ENCODE results near the gene IGF1R. TPM values are rescaled to one million over a fixed set of nuclear protein-coding genes. Genes with fewer than 3 reads are reported as not detected.

The IGF1R gene
- total RNA-seq, 2 donors from 2014 or later = 115 to 119 TPM

DNA sequence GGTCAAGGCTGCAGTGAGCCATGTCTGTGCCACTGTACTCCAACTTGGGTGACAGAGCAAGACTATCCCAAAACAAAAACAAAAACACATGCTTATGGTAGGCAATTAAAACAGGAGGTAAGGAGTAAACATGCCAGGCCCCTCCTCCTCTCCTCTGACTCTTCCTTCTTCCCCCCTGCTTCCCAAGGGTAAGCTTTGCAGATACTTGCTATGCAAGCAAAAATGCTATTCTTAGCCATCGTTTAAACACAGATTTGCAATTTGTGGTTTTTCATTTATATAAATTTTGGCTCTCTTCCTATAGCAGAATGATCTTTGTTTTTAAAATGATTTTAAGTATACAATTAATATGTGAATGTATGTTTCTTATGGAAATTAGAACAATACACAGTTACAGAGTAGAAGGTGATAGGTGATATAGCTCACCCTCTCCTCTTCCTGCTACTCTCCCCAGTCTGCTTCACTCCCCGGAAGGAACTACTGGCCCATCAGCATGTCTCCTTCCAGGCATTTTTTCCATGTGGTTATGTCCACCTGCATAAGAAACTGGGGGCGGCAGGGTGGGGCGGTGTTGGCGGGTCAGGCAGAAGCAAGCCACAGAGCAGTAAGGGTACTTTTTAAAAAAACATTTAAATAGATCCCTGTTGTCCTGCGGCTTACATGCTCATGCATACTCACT is 42.1 kb downstream of the IGF1R start:
- WGBS, 2 experiments (ENCODE audit: insufficient coverage in 1 of 2, insufficient read length in 1 of 2) = 94 to 95% methylated on average over 5 of the region's 6 CpGs
- Mint-ChIP-seq H3K4me3 (no peak overlapping the region), H3K9me3 (no peaks in the 10 kb centered on the region), H3K27me3 (ENCODE audit: insufficient read depth) (no peaks in the 10 kb centered on the region), H3K27ac (no peak overlapping the region), H3K36me3 (ENCODE audit: low read depth) (peaks cover 7% of the 10 kb centered on the region), H3K4me1 (peaks cover 50% of the 10 kb centered on the region)
- Histone ChIP-seq H3K9ac (ENCODE audit: extremely low read depth, low read length, poor library complexity, severe bottlenecking) (no peak overlapping the region), H3K27ac (ENCODE audit: low read depth, low read length) (no peak overlapping the region), H3K27me3 (ENCODE audit: control insufficient read depth, insufficient read depth, low read length, poor library complexity, severe bottlenecking) (no peaks in the 10 kb centered on the region), H3K4me1 (ENCODE audit: control insufficient read depth, insufficient read depth, low read length) (peaks cover 15% of the 10 kb centered on the region), H3K4me3 (ENCODE audit: low read length) (no peak overlapping the region), H3K36me3 (ENCODE audit: control insufficient read depth, insufficient read depth, low read length) (peaks cover 9% of the 10 kb centered on the region), H3K9me3 (ENCODE audit: control insufficient read depth, low read length) (no peaks in the 10 kb centered on the region)
- DNase-seq = no peak
- no peak for TF ChIP-seq CTCF (conservative IDR thresholded peaks at IDR 0.05)

- Mint-ChIP-seq H3K4me1 (peaks cover 55% of the 10 kb centered on the region), H3K27me3 (ENCODE audit: insufficient read depth) (no peaks in the 10 kb centered on the region), H3K36me3 (ENCODE audit: low read depth) (peaks cover 5% of the 10 kb centered on the region), H3K4me3 (no peak overlapping the region), H3K9me3 (no peaks in the 10 kb centered on the region), H3K27ac (no peak overlapping the region)
- no peaks in the 10 kb centered on the region for H3K9me3 ChIP-seq (ENCODE audit: control insufficient read depth, low read length)
- WGBS, 2 experiments (ENCODE audit: insufficient coverage in 1 of 2, insufficient read length in 1 of 2) = 97 to 100% methylated on average over 1 to 2 of the region's 2 CpGs
- peaks cover 18% of the 10 kb centered on the region for H3K4me1 ChIP-seq (ENCODE audit: control insufficient read depth, insufficient read depth, low read length)
- H3K4me3 ChIP-seq (ENCODE audit: low read length) = no peak overlapping the region
- H3K9ac ChIP-seq (ENCODE audit: extremely low read depth, low read length, poor library complexity, severe bottlenecking) = no peak overlapping the region
- H3K27me3 ChIP-seq (ENCODE audit: control insufficient read depth, insufficient read depth, low read length, poor library complexity, severe bottlenecking) = no peaks in the 10 kb centered on the region
- no peak for DNase-seq
- no peak overlapping the region for H3K27ac ChIP-seq (ENCODE audit: low read depth, low read length)
- peaks cover 5% of the 10 kb centered on the region for H3K36me3 ChIP-seq (ENCODE audit: control insufficient read depth, insufficient read depth, low read length)
- no peak for TF ChIP-seq CTCF (conservative IDR thresholded peaks at IDR 0.05)
Measured at GRCh38 chr15:98692213-98692612, 43.9 kb downstream of the IGF1R start.

- 79 to 93% methylated on average over 5 to 6 of the region's 6 CpGs for WGBS, 2 experiments (ENCODE audit: insufficient coverage in 1 of 2, insufficient read length in 1 of 2)
- peaks cover 53% of the 10 kb centered on the region for H3K4me1 Mint-ChIP-seq
- DNase-seq = no peak
- no peak for TF ChIP-seq CTCF (conservative IDR thresholded peaks at IDR 0.05)
- H3K4me3 ChIP-seq (ENCODE audit: low read length) = no peak overlapping the region
- H3K36me3 ChIP-seq (ENCODE audit: control insufficient read depth, insufficient read depth, low read length) = peaks cover 5% of the 10 kb centered on the region
- no peak overlapping the region for H3K27ac ChIP-seq (ENCODE audit: low read depth, low read length)
- no peaks in the 10 kb centered on the region for H3K9me3 Mint-ChIP-seq
- no peaks in the 10 kb centered on the region for H3K27me3 ChIP-seq (ENCODE audit: control insufficient read depth, insufficient read depth, low read length, poor library complexity, severe bottlenecking)
- no peak overlapping the region for H3K4me3 Mint-ChIP-seq
- no peaks in the 10 kb centered on the region for H3K9me3 ChIP-seq (ENCODE audit: control insufficient read depth, low read length)
- no peak overlapping the region for H3K27ac Mint-ChIP-seq
- peaks cover 7% of the 10 kb centered on the region for H3K36me3 Mint-ChIP-seq (ENCODE audit: low read depth)
- peaks cover 21% of the 10 kb centered on the region for H3K4me1 ChIP-seq (ENCODE audit: control insufficient read depth, insufficient read depth, low read length)
- no peak overlapping the region for H3K9ac ChIP-seq (ENCODE audit: extremely low read depth, low read length, poor library complexity, severe bottlenecking)
- H3K27me3 Mint-ChIP-seq (ENCODE audit: insufficient read depth) = no peaks in the 10 kb centered on the region
Measured at GRCh38 chr15:98694161-98694560, 45.8 kb downstream of the IGF1R start.
